Measurements from ENCODE around the gene TFF1. TPM values are rescaled to one million over a fixed set of nuclear protein-coding genes. Genes with fewer than 3 reads are reported as not detected.

Gene TFF1
- total RNA-seq, 2 experiments from 2014 or later = not detected

DNA sequence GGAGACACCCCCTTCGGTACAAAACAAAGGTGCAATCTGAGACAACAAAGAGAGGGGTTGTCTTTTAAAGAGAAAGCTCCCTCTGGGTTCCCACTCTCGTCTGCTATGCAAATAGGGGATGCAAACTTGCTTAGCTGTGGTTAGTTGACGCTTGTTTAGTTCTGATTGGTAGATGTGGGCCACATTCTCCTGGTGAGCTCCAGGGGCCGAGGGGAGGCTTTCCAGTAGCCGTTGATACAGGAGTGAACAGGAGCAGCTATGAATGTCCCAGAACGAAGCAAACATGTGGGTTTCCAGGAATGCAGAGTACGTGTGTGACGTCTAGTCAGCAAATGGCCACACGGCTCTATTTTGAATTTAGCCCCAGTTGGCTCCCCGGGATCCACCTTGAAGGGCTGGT, 30.3 kb downstream of the TFF1 start:
- TF ChIP-seq EZH2phosphoT487 (IDR thresholded peaks at IDR 0.05; ENCODE audit: borderline replicate concordance, low read depth, low read length) = no peak
- TF ChIP-seq, protein P1, sequence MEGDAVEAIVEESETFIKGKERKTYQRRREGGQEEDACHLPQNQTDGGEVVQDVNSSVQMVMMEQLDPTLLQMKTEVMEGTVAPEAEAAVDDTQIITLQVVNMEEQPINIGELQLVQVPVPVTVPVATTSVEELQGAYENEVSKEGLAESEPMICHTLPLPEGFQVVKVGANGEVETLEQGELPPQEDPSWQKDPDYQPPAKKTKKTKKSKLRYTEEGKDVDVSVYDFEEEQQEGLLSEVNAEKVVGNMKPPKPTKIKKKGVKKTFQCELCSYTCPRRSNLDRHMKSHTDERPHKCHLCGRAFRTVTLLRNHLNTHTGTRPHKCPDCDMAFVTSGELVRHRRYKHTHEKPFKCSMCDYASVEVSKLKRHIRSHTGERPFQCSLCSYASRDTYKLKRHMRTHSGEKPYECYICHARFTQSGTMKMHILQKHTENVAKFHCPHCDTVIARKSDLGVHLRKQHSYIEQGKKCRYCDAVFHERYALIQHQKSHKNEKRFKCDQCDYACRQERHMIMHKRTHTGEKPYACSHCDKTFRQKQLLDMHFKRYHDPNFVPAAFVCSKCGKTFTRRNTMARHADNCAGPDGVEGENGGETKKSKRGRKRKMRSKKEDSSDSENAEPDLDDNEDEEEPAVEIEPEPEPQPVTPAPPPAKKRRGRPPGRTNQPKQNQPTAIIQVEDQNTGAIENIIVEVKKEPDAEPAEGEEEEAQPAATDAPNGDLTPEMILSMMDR (conservative IDR thresholded peaks at IDR 0.05; ENCODE audit: low read length) = no peak
- H3K27ac ChIP-seq (ENCODE audit: low read depth, low read length, poor library complexity, severe bottlenecking) = no peak overlapping the region
- no peak overlapping the region for H3K4me3 ChIP-seq (ENCODE audit: low read depth, low read length, poor library complexity, severe bottlenecking)
- no peak for DNase-seq (ENCODE audit: low spot score)
- H3K4me2 ChIP-seq (ENCODE audit: low read length) = peak overlapping the region; percentile 18; the same call in 1 of the 2 replicates
- CTCF ChIA-PET (ENCODE audit: unreplicated experiment) = no interaction called here
- H2AFZ ChIP-seq (ENCODE audit: low read length) = 0 out of 2 replicates have a peak overlapping the region, but pooled peaks have one; percentile 26
- H3K36me3 ChIP-seq (ENCODE audit: insufficient read depth, low read length) = no peaks in the 10 kb centered on the region
- intact Hi-C loops (cut with micrococcal nuclease; ENCODE audit: unreplicated experiment) = no loop called here
- POLR2A ChIA-PET = interaction anchor here (0.6 to 0.7 kb wide), 2 partner anchors 559 to 621 kb away, joined by 3 read pairs; no protein-coding TSS in a partner anchor
- BruUV-seq (replicated peaks) = no TSS peak
- H3K9me3 ChIP-seq (ENCODE audit: low read length) = 0 out of 2 replicates have a peak, but pooled peaks cover 16% of the 10 kb centered on the region
- H3K9me2 ChIP-seq (ENCODE audit: insufficient read depth, low read length) = no peaks in the 10 kb centered on the region
- H3K79me2 ChIP-seq (ENCODE audit: insufficient read depth, low read depth, low read length) = no peaks in the 10 kb centered on the region
- H4K20me1 ChIP-seq (ENCODE audit: insufficient read depth, low read length) = no peaks in the 10 kb centered on the region
- H3K4me1 ChIP-seq (ENCODE audit: insufficient read depth, low read length, poor library complexity, severe bottlenecking) = peaks cover 6% of the 10 kb centered on the region

DNA sequence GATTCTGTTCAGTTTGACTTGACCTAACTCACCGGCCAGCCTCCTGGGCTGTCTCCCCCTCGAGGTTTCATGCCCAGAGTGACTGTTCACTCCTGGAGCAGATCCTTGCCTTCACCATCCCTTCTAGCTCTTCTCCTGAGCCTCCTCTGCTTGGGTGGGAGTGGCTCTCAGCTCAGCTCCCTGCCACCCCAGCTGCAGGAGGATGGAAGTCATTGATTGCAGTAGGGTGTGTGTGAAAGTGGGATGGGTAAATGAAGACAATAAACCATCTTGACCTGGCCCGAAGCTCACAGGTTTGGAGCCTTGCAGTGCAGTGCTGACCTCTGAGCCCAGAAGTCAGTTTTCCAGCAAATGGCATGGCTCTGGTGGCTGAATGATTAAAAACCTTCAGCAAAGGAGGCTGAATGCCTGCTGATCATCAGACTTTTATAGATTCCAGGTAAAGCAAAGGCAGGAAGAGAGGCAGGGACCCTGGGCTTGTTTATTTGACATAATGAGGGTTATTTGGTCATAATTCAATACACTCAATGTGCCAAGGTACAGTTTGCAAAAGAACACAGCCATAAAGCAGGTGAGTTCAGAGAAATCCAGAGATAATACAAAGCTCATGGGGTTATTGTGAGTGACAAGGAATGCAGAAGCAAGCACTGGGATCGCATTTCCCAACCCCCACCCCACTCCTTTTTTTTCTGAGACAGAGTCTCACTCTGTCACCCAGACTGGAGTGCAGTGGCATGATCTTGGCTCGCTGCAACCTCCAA, 33.6 kb downstream of the TFF1 start:
- intact Hi-C loops (cut with micrococcal nuclease; ENCODE audit: unreplicated experiment) = no loop called here
- BruUV-seq (replicated peaks) = no TSS peak
- H3K27ac ChIP-seq (ENCODE audit: low read depth, low read length, poor library complexity, severe bottlenecking) = no peak overlapping the region
- no peaks in the 10 kb centered on the region for H3K9me2 ChIP-seq (ENCODE audit: insufficient read depth, low read length)
- no peaks in the 10 kb centered on the region for H3K36me3 ChIP-seq (ENCODE audit: insufficient read depth, low read length)
- CTCF ChIA-PET (ENCODE audit: unreplicated experiment) = no interaction called here
- POLR2A ChIA-PET = no interaction called here
- H2AFZ ChIP-seq (ENCODE audit: low read length) = no peak overlapping the region
- DNase-seq (ENCODE audit: low spot score) = no peak
- TF ChIP-seq, protein P1 (conservative IDR thresholded peaks at IDR 0.05; ENCODE audit: low read length) = no peak
- no peak overlapping the region for H3K4me2 ChIP-seq (ENCODE audit: low read length)
- peaks cover 6% of the 10 kb centered on the region for H3K4me1 ChIP-seq (ENCODE audit: insufficient read depth, low read length, poor library complexity, severe bottlenecking)
- H4K20me1 ChIP-seq (ENCODE audit: insufficient read depth, low read length) = no peaks in the 10 kb centered on the region
- no peaks in the 10 kb centered on the region for H3K79me2 ChIP-seq (ENCODE audit: insufficient read depth, low read depth, low read length)
- H3K9me3 ChIP-seq (ENCODE audit: low read length) = peaks cover 20% of the 10 kb centered on the region; the same call in 1 of the 2 replicates
- H3K4me3 ChIP-seq (ENCODE audit: low read depth, low read length, poor library complexity, severe bottlenecking) = no peak overlapping the region

DNA sequence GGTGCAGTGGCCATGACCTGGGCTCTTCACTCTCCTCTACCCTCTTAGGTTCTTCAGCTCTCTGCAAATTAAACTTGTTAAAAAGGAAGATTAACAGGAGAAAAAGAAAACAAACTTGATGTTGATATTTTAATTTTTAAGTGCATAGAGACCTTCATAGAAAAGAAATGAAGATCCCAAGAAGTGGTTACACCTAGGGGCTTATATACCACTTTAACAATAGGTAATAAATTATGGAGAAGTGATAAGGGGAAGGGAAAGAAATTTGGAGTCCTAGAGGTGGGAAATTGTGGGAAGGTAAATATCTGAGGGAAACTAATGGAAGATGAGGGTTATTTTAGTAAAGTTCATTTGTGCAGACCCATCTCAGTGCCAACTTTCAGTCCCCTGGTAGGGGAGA, 34.7 kb downstream of the TFF1 start:
- DNase-seq (ENCODE audit: low spot score) = no peak
- ChIA-PET CTCF (ENCODE audit: unreplicated experiment) (no interaction called here), POLR2A (no interaction called here)
- peaks cover 15% of the 10 kb centered on the region; the same call in 1 of the 2 replicates for H3K9me3 ChIP-seq (ENCODE audit: low read length)
- no peaks in the 10 kb centered on the region for H3K36me3 ChIP-seq (ENCODE audit: insufficient read depth, low read length)
- H3K79me2 ChIP-seq (ENCODE audit: insufficient read depth, low read depth, low read length) = no peaks in the 10 kb centered on the region
- no TSS peak for BruUV-seq (replicated peaks)
- H2AFZ ChIP-seq (ENCODE audit: low read length) = no peak overlapping the region
- no peaks in the 10 kb centered on the region for H3K9me2 ChIP-seq (ENCODE audit: insufficient read depth, low read length)
- H4K20me1 ChIP-seq (ENCODE audit: insufficient read depth, low read length) = no peaks in the 10 kb centered on the region
- intact Hi-C loops (cut with micrococcal nuclease; ENCODE audit: unreplicated experiment) = no loop called here
- no peak overlapping the region for H3K4me3 ChIP-seq (ENCODE audit: low read depth, low read length, poor library complexity, severe bottlenecking)
- H3K4me1 ChIP-seq (ENCODE audit: insufficient read depth, low read length, poor library complexity, severe bottlenecking) = peaks cover 6% of the 10 kb centered on the region
- no peak overlapping the region for H3K27ac ChIP-seq (ENCODE audit: low read depth, low read length, poor library complexity, severe bottlenecking)
- no peak overlapping the region for H3K4me2 ChIP-seq (ENCODE audit: low read length)
- TF ChIP-seq, protein P1 (conservative IDR thresholded peaks at IDR 0.05; ENCODE audit: low read length) = no peak
- TF ChIP-seq EZH2phosphoT487 (IDR thresholded peaks at IDR 0.05; ENCODE audit: borderline replicate concordance, low read depth, low read length) = no peak
